HCT116 (cell line): ENCODE data around the gene CIBAR2. TPM values are rescaled to one million over a fixed set of nuclear protein-coding genes. Genes with fewer than 3 reads are reported as not detected.

Experiments used
- ATAC-seq: fragments of 200-7000 bp; cut with Tn5 transposase; 2 replicates; pipeline ENCODE4 v1.9.1; 2020; ENCODE audit warnings: mild to moderate bottlenecking, moderate library complexity
- BruUV-seq: library from RNA; stranded (reverse); fragments of 400-500 nt; replicated peaks from 2 replicates; lab custom pipeline; 2021; lab: Mats Ljungman, UMichigan
- CTCF ChIA-PET: fragments of 300-600 bp; sonication (Branson Sonifier 250); formaldehyde crosslinking; loops from one replicate; lab custom pipeline; 2021; ENCODE audit warnings: antibody characterized with exemption; lab: Charles Lee
- POLR2A ChIA-PET: fragments of 300-600, 350-600 bp; sonication (Branson Sonifier 250); formaldehyde crosslinking; loops from one replicate; lab custom pipeline; 2021; ENCODE audit warnings: antibody characterized with exemption; lab: Charles Lee
- RAD21 ChIA-PET, 2 experiments: fragments of 300-600 bp; sonication (Branson Sonifier 250); formaldehyde crosslinking; loops; one replicate each; lab custom pipeline; 2023; ENCODE audit warnings: low total read pairs in 2 of 2; ENCODE audit not compliant: uncharacterized antibody in 2 of 2, unreplicated experiment in 2 of 2, low non-redundant PET in 1 of 2; lab: Charles Lee
- DNase-seq: peaks from one replicate; pipeline ENCODE4 v3.0.0-alpha.2; 2010; ENCODE audit warnings: low read depth, low spot score
- H2AFZ ChIP-seq: fragments of 200-600 bp; shearing (Covaris generic), sonication (generic); 2 replicates; pipeline ENCODE4 v1.6.1; 2017; ENCODE audit warnings: low read depth, mixed run types, mixed read lengths, antibody characterized with exemption, low read length; ENCODE audit not compliant: poor library complexity, severe bottlenecking
- H3K27ac ChIP-seq: 2 replicates; pipeline ENCODE4 v1.5.1; 2012; ENCODE audit warnings: low read depth, low read length
- H3K27me3 ChIP-seq: fragments of 200-600 bp; sonication (generic); 2 replicates; pipeline ENCODE4 v1.6.1; 2016; ENCODE audit warnings: mixed run types, low read length, mixed read lengths; ENCODE audit not compliant: insufficient read depth
- H3K36me3 ChIP-seq, 2 experiments: fragments of 200-500 bp in 1 of 2; fragments of 200-600 bp in 1 of 2; sonication (Bioruptor generic) in 1 of 2; sonication (generic) in 1 of 2; 2 replicates each; pipeline versions ENCODE4 v1.5.1 to v1.6.1; 2014 to 2016; ENCODE audit warnings: low read length in 2 of 2, inconsistent platforms in 1 of 2, mixed read lengths in 1 of 2, mixed run types in 1 of 2; ENCODE audit not compliant: insufficient read depth in 2 of 2, control insufficient read depth in 1 of 2
- H3K4me1 ChIP-seq, 2 experiments: fragments of 200-600 bp in 1 of 2; sonication (generic) in 1 of 2; 2 replicates each; pipeline versions ENCODE4 v1.5.1 to v1.6.1; 2012 to 2017; ENCODE audit warnings: low read length in 2 of 2, inconsistent platforms in 1 of 2, mild to moderate bottlenecking in 1 of 2, mixed read lengths in 1 of 2, mixed run types in 1 of 2, moderate library complexity in 1 of 2; ENCODE audit not compliant: insufficient read depth in 2 of 2, control insufficient read depth in 1 of 2
- H3K4me2 ChIP-seq: fragments of 200-600 bp; sonication (generic); 2 replicates; pipeline ENCODE4 v1.6.1; 2017; ENCODE audit warnings: mixed run types, low read length, mixed read lengths
- H3K4me3 ChIP-seq, 2 experiments: fragments of 200-600 bp in 1 of 2; sonication (generic) in 1 of 2; replicated peaks in 1 of 2; 2 replicates each; pipeline ENCODE4 v1.5.1; 2011 to 2016; ENCODE audit warnings: low read length in 2 of 2, control low read depth in 1 of 2, low read depth in 1 of 2, mild to moderate bottlenecking in 1 of 2, mixed read lengths in 1 of 2, mixed run types in 1 of 2
- H3K79me2 ChIP-seq: fragments of 200-600 bp; sonication (generic); 2 replicates; pipeline ENCODE4 v1.6.1; 2017; ENCODE audit warnings: mild to moderate bottlenecking, mixed run types, low read length, moderate library complexity, mixed read lengths; ENCODE audit not compliant: insufficient read depth
- H3K9ac ChIP-seq: fragments of 200-600 bp; sonication (generic); 2 replicates; pipeline ENCODE4 v1.6.1; 2016; ENCODE audit warnings: low read length, mixed read lengths
- H3K9me2 ChIP-seq: fragments of 200-600 bp; sonication (generic), shearing (Covaris generic); 2 replicates; pipeline ENCODE4 v1.6.1; 2017; ENCODE audit warnings: mixed run types, mild to moderate bottlenecking, moderate library complexity; ENCODE audit not compliant: insufficient read depth
- H3K9me3 ChIP-seq, 2 experiments: fragments of 200-500 bp in 1 of 2; fragments of 200-600 bp in 1 of 2; sonication (Bioruptor generic) in 1 of 2; sonication (generic) in 1 of 2; 2 replicates each; pipeline ENCODE4 v1.6.1; 2014 to 2017; ENCODE audit warnings: low read length in 2 of 2, mixed read lengths in 2 of 2, inconsistent platforms in 1 of 2, low read depth in 1 of 2, mild to moderate bottlenecking in 1 of 2, mixed run types in 1 of 2, moderate library complexity in 1 of 2; ENCODE audit not compliant: control insufficient read depth in 1 of 2, insufficient read depth in 1 of 2
- H4K20me1 ChIP-seq: fragments of 200-600 bp; sonication (generic), shearing (Covaris generic); 2 replicates; pipeline ENCODE4 v1.6.1; 2017; ENCODE audit warnings: mixed run types, mild to moderate bottlenecking, moderate library complexity; ENCODE audit not compliant: insufficient read depth
- CBX3 ChIP-seq: IDR thresholded peaks from 2 replicates; pipeline ENCODE4 v1.6.1; 2012; ENCODE audit warnings: low read depth
- CEBPB ChIP-seq: IDR thresholded peaks from 2 replicates; pipeline ENCODE4 v1.6.1; 2012; ENCODE audit warnings: low read depth
- EZH2 ChIP-seq: fragments of 200-600 bp; sonication (generic); IDR thresholded peaks from 2 replicates; pipeline ENCODE4 v1.6.1; 2017; ENCODE audit warnings: antibody characterized with exemption, mixed run types
- EZH2phosphoT487 ChIP-seq: fragments of 200-600 bp; IDR thresholded peaks from 2 replicates; pipeline ENCODE4 v1.6.1; 2018; ENCODE audit warnings: antibody characterized with exemption, borderline replicate concordance
- FOSL1 ChIP-seq: IDR thresholded peaks from 2 replicates; pipeline ENCODE4 v1.6.1; 2012; ENCODE audit warnings: low read depth
- RAD21 ChIP-seq: IDR thresholded peaks from 2 replicates; pipeline ENCODE4 v1.6.1; 2012; ENCODE audit warnings: low read depth, mild to moderate bottlenecking
- intact Hi-C: fragments of 100-400 bp; cut with micrococcal nuclease; formaldehyde crosslinking; loops from 2 replicates; pipeline ENCODE4 v1.10.0; 2022
- total RNA-seq: library from RNA; stranded (reverse); gene quantifications from one replicate; pipeline ENCODE4 v1.2.1, GENCODE V29; 2021; ENCODE audit not compliant: unreplicated experiment
- TF ChIP-seq, protein P1 (sequence below): IDR thresholded peaks from 2 replicates; pipeline ENCODE4 v1.6.1; 2012; ENCODE audit warnings: low read depth
- TF ChIP-seq, protein P2 (sequence below): IDR thresholded peaks from 2 replicates; pipeline ENCODE4 v1.6.1; 2012

The CIBAR2 gene
- total RNA-seq, 1 experiment from 2014 or later = 0.27 TPM

DNA sequence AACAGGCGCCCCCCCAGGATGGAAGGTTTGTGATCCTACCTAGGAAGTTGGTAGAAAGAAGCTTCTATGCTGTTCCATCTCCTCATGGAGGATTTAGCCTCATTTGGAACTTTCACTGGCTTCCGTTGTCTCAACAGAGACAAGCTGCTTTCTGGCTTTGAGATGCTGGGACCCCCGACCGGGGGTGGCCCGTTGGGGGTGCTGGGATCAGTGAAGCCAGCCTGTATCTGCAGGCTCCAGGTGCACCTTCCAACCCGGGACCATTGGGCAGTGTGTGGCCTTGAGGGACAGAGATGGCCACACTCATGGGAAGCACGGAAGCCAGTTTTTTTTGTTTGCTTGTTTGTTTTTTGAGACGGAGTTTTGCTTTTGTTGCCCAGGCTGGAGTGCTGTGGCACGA, 15.4 kb downstream of the CIBAR2 start (continued):
- TF ChIP-seq, protein P1, sequence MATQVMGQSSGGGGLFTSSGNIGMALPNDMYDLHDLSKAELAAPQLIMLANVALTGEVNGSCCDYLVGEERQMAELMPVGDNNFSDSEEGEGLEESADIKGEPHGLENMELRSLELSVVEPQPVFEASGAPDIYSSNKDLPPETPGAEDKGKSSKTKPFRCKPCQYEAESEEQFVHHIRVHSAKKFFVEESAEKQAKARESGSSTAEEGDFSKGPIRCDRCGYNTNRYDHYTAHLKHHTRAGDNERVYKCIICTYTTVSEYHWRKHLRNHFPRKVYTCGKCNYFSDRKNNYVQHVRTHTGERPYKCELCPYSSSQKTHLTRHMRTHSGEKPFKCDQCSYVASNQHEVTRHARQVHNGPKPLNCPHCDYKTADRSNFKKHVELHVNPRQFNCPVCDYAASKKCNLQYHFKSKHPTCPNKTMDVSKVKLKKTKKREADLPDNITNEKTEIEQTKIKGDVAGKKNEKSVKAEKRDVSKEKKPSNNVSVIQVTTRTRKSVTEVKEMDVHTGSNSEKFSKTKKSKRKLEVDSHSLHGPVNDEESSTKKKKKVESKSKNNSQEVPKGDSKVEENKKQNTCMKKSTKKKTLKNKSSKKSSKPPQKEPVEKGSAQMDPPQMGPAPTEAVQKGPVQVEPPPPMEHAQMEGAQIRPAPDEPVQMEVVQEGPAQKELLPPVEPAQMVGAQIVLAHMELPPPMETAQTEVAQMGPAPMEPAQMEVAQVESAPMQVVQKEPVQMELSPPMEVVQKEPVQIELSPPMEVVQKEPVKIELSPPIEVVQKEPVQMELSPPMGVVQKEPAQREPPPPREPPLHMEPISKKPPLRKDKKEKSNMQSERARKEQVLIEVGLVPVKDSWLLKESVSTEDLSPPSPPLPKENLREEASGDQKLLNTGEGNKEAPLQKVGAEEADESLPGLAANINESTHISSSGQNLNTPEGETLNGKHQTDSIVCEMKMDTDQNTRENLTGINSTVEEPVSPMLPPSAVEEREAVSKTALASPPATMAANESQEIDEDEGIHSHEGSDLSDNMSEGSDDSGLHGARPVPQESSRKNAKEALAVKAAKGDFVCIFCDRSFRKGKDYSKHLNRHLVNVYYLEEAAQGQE = no peak
- TF ChIP-seq, protein P2, sequence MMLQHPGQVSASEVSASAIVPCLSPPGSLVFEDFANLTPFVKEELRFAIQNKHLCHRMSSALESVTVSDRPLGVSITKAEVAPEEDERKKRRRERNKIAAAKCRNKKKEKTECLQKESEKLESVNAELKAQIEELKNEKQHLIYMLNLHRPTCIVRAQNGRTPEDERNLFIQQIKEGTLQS = no peak
- no peak for TF ChIP-seq CBX3
- TF ChIP-seq EZH2phosphoT487 = no peak
- no peak for TF ChIP-seq EZH2
- TF ChIP-seq FOSL1 = no peak

DNA sequence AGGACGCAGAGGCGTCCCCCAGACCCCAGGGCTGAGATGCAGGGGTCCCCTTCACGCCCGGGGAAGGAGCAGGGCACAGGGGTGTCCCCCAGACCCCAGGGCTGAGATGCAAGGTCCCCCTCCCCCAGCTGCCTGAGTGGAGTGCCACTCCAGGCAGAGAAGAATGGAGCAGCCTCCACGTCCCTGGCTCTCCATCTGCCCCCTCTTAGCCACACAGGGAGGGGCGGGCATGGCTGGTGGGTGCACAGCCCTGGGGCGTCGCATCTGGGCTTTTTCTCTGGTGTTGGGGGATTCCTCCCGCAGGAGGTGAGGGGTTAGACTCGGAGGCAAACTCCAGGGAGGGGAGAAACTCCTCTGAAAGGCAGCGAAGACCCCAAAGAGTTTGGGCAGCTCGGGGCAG, 17.5 kb downstream of the CIBAR2 start:
- CTCF ChIA-PET = interaction anchor here (3.0 kb wide), 1 partner anchor 8 kb away, joined by 23 read pairs; no protein-coding TSS in a partner anchor

More for the DNA sequence above, 17.5 kb downstream of the CIBAR2 start:
- no peak for ATAC-seq
- TF ChIP-seq RAD21 (no peak), CEBPB (no peak)
- no peak for DNase-seq
- Histone ChIP-seq H4K20me1 (no peaks in the 10 kb centered on the region), H3K36me3 (no peaks in the 10 kb centered on the region), H3K4me1 (no peaks in the 10 kb centered on the region), H3K9me2 (no peaks in the 10 kb centered on the region), H3K4me2 (no peak overlapping the region), H3K9ac (no peak overlapping the region), H3K79me2 (no peaks in the 10 kb centered on the region), H3K27ac (no peak overlapping the region), H3K27me3 (peaks cover 9% of the 10 kb centered on the region), H3K9me3 (no peaks in the 10 kb centered on the region), H2AFZ (no peak overlapping the region), H3K4me3 (no peak overlapping the region)
- POLR2A ChIA-PET = no interaction called here
- RAD21 ChIA-PET = no interaction called here
- intact Hi-C loops = no loop called here
- no TSS peak for BruUV-seq
